HS-5 (cell line): Measurements from ENCODE around the gene SLAMF9.

Experiments
- DNase-seq: peaks from one replicate; pipeline ENCODE4 v3.0.0-alpha.2; 2012; ENCODE audit warnings: low read depth

The SLAMF9 gene

GRCh38 chr1:159945483-159946241 is 8.4 kb downstream of the SLAMF9 start, which contains the start of gene IGSF9:
Gene IGSF9, minus strand, starts transcription at chr1:159945613. Its CDS starts 2,159 bp downstream, at chr1:159943454.
- DNase-seq, result no peak

GRCh38 chr1:159944623-159945455 is 9.2 kb downstream of the SLAMF9 start:
- DNase-seq, result no peak

GRCh38 chr1:159943908-159944622 is 10.0 kb downstream of the SLAMF9 start:
- DNase-seq, result no peak

- no peak for DNase-seq
These were observed 10.8 kb downstream of the SLAMF9 start for GRCh38 chr1:159943278-159943640.

GRCh38 chr1:159942632-159943277 is 11.3 kb downstream of the SLAMF9 start:
- DNase-seq, result no peak

- no peak for DNase-seq
These were observed 12.2 kb downstream of the SLAMF9 start for GRCh38 chr1:159941591-159942560.

GRCh38 chr1:159941141-159941540 is 12.9 kb downstream of the SLAMF9 start:
- no peak for DNase-seq

- no peak for DNase-seq
These were observed 13.9 kb downstream of the SLAMF9 start for GRCh38 chr1:159940006-159940620.

GRCh38 chr1:159939678-159940002 is 14.4 kb downstream of the SLAMF9 start:
- DNase-seq, result no peak

GRCh38 chr1:159938905-159939677 is 14.9 kb downstream of the SLAMF9 start:
- DNase-seq, result no peak

GRCh38 chr1:159938211-159938852 is 15.7 kb downstream of the SLAMF9 start:
- no peak for DNase-seq

- DNase-seq, result no peak
These were observed 16.8 kb downstream of the SLAMF9 start for GRCh38 chr1:159937054-159937750.

GRCh38 chr1:159936273-159936904 is 17.6 kb downstream of the SLAMF9 start:
- DNase-seq, result no peak

- no peak for DNase-seq
These were observed 18.2 kb downstream of the SLAMF9 start for GRCh38 chr1:159935719-159936272.

GRCh38 chr1:159935305-159935704 is 18.7 kb downstream of the SLAMF9 start:
- no peak for DNase-seq

GRCh38 chr1:159934136-159935039 is 19.6 kb downstream of the SLAMF9 start:
- no peak for DNase-seq

GRCh38 chr1:159933347-159933746 is 20.7 kb downstream of the SLAMF9 start:
- DNase-seq, result no peak
